H9 (cell line): ENCODE results near the gene ZNF275. TPM values are rescaled to one million over a fixed set of nuclear protein-coding genes. Genes with fewer than 3 reads are reported as not detected.

Source experiments
- DNase-seq: peaks from one replicate; pipeline ENCODE4 v3.0.0-alpha.2; 2017
- H2AFZ ChIP-seq: one replicate; pipeline ENCODE4 v1.6.1; 2013; ENCODE audit warnings: mild to moderate bottlenecking, low read length, control low read depth, moderate library complexity
- H2AK5ac ChIP-seq: 2 replicates; pipeline ENCODE4 v1.6.1; 2013; ENCODE audit warnings: low read length, control low read depth, mixed read lengths; ENCODE audit not compliant: insufficient read length
- H2BK120ac ChIP-seq: one replicate; pipeline ENCODE4 v1.6.1; 2013; ENCODE audit warnings: low read depth, mild to moderate bottlenecking, low read length, control low read depth, inconsistent platforms; ENCODE audit not compliant: poor library complexity, severe bottlenecking
- H2BK12ac ChIP-seq: 2 replicates; pipeline ENCODE4 v1.6.1; 2013; ENCODE audit warnings: low read length, control low read depth, mixed read lengths, low read depth; ENCODE audit not compliant: insufficient read length
- H2BK15ac ChIP-seq: 2 replicates; pipeline ENCODE4 v1.6.1; 2013; ENCODE audit warnings: low read depth, low read length, control low read depth
- H2BK20ac ChIP-seq: one replicate; pipeline ENCODE4 v1.6.1; 2013; ENCODE audit warnings: low read depth, mild to moderate bottlenecking, low read length, control low read depth, inconsistent platforms; ENCODE audit not compliant: poor library complexity, severe bottlenecking
- H2BK5ac ChIP-seq: 2 replicates; pipeline ENCODE4 v1.6.1; 2013; ENCODE audit warnings: low read length, control low read depth, mixed read lengths; ENCODE audit not compliant: insufficient read length
- H3K14ac ChIP-seq: 2 replicates; pipeline ENCODE4 v1.6.1; 2013; ENCODE audit warnings: low read length, control low read depth; ENCODE audit not compliant: insufficient read depth
- H3K18ac ChIP-seq: 2 replicates; pipeline ENCODE4 v1.6.1; 2013; ENCODE audit warnings: low read depth, mild to moderate bottlenecking, mixed read lengths, low read length, control low read depth; ENCODE audit not compliant: insufficient read length
- H3K23ac ChIP-seq: 2 replicates; pipeline ENCODE4 v1.6.1; 2013; ENCODE audit warnings: low read length, control low read depth, mixed read lengths, low read depth; ENCODE audit not compliant: insufficient read length
- H3K23me2 ChIP-seq: 2 replicates; pipeline ENCODE4 v1.6.1; 2013; ENCODE audit warnings: low read depth, mild to moderate bottlenecking, mixed read lengths, low read length, control low read depth; ENCODE audit not compliant: insufficient read length, poor library complexity, severe bottlenecking
- H3K27ac ChIP-seq: 2 replicates; pipeline ENCODE4 v1.5.1; 2013; ENCODE audit warnings: low read length, control low read depth, mixed read lengths, low read depth; ENCODE audit not compliant: insufficient read length
- H3K27me3 ChIP-seq: 2 replicates; pipeline ENCODE4 v1.6.1; 2013; ENCODE audit warnings: low read length, control low read depth, inconsistent platforms; ENCODE audit not compliant: insufficient read depth
- H3K4ac ChIP-seq: 2 replicates; pipeline ENCODE4 v1.6.1; 2013; ENCODE audit warnings: low read depth, mild to moderate bottlenecking, control low read depth, inconsistent platforms, low read length, moderate library complexity
- H3K4me1 ChIP-seq: 2 replicates; pipeline ENCODE4 v1.6.1; 2013; ENCODE audit warnings: low read length, control low read depth, inconsistent platforms; ENCODE audit not compliant: insufficient read depth
- H3K4me2 ChIP-seq: 2 replicates; pipeline ENCODE4 v1.6.1; 2013; ENCODE audit warnings: low read length, control low read depth, mixed read lengths; ENCODE audit not compliant: insufficient read length, insufficient read depth
- H3K56ac ChIP-seq: 2 replicates; pipeline ENCODE4 v1.6.1; 2013; ENCODE audit warnings: low read depth, mild to moderate bottlenecking, mixed read lengths, low read length, control low read depth; ENCODE audit not compliant: insufficient read length
- H3K79me1 ChIP-seq: 2 replicates; pipeline ENCODE4 v1.6.1; 2013; ENCODE audit warnings: low read depth, mild to moderate bottlenecking, moderate library complexity, low read length, control low read depth, inconsistent platforms; ENCODE audit not compliant: insufficient read depth, poor library complexity, severe bottlenecking
- H3K79me2 ChIP-seq: 2 replicates; pipeline ENCODE4 v1.6.1; 2013; ENCODE audit warnings: low read length, control low read depth, inconsistent platforms; ENCODE audit not compliant: insufficient read depth
- H3K9ac ChIP-seq: 2 replicates; pipeline ENCODE4 v1.6.1; 2013; ENCODE audit warnings: low read length, control low read depth, mixed read lengths; ENCODE audit not compliant: insufficient read length; ENCODE audit errors: extremely low read depth
- H3K9me3 ChIP-seq: one replicate; pipeline ENCODE4 v1.6.1; 2013; ENCODE audit warnings: low read depth, low read length, inconsistent platforms; ENCODE audit not compliant: control insufficient read depth
- H3T11ph ChIP-seq: one replicate; pipeline ENCODE4 v1.6.1; 2013; ENCODE audit warnings: mild to moderate bottlenecking, low read length, control low read depth, inconsistent platforms
- H4K20me1 ChIP-seq: one replicate; pipeline ENCODE4 v1.6.1; 2013; ENCODE audit not compliant: control insufficient read depth, insufficient read length, insufficient read depth
- H4K5ac ChIP-seq: 2 replicates; pipeline ENCODE4 v1.6.1; 2013; ENCODE audit warnings: low read depth, mild to moderate bottlenecking, mixed read lengths, low read length, control low read depth; ENCODE audit not compliant: insufficient read length
- H4K8ac ChIP-seq: replicated peaks from 2 replicates; pipeline ENCODE4 v1.6.1; 2013; ENCODE audit warnings: low read length, control low read depth, mixed read lengths, low read depth; ENCODE audit not compliant: insufficient read length
- H4K91ac ChIP-seq: 2 replicates; pipeline ENCODE4 v1.6.1; 2013; ENCODE audit warnings: low read depth, mild to moderate bottlenecking, moderate library complexity, mixed read lengths, low read length, control low read depth; ENCODE audit not compliant: insufficient read length
- H3K27ac Mint-ChIP-seq, 3 experiments: 2 replicates in 2 of 3; 3 replicates in 1 of 3; pipeline ENCODE4 v1.8.0; 2020 to 2021; ENCODE audit warnings: mixed read lengths in 3 of 3, mild to moderate bottlenecking in 1 of 3, moderate library complexity in 1 of 3
- H3K27me3 Mint-ChIP-seq: 2 replicates; pipeline ENCODE4 v1.8.0; 2021; ENCODE audit warnings: low read depth, mild to moderate bottlenecking, moderate library complexity, mixed read lengths
- H3K36me3 Mint-ChIP-seq, 3 experiments: 2 replicates in 2 of 3; 3 replicates in 1 of 3; pipeline ENCODE4 v1.8.0; 2020 to 2021; ENCODE audit warnings: low read depth in 3 of 3, mixed read lengths in 3 of 3; ENCODE audit not compliant: insufficient read depth in 1 of 3
- H3K4me1 Mint-ChIP-seq, 2 experiments: 2 replicates each; pipeline ENCODE4 v1.8.0; 2020; ENCODE audit warnings: mixed read lengths in 2 of 2
- H3K4me3 Mint-ChIP-seq, 2 experiments: 2 replicates in 1 of 2; 3 replicates in 1 of 2; pipeline ENCODE4 v1.8.0; 2020 to 2021; ENCODE audit warnings: mild to moderate bottlenecking in 2 of 2, mixed read lengths in 2 of 2, moderate library complexity in 1 of 2
- H3K9me3 Mint-ChIP-seq, 2 experiments: 2 replicates in 1 of 2; 3 replicates in 1 of 2; pipeline ENCODE4 v1.8.0; 2020; ENCODE audit warnings: mild to moderate bottlenecking in 2 of 2, mixed read lengths in 2 of 2, moderate library complexity in 1 of 2
- CTCF ChIP-seq: fragments of 200-600 bp; sonication (generic); conservative IDR thresholded peaks from 3 replicates; pipeline ENCODE4 v1.8.0; 2021; ENCODE audit warnings: antibody characterized with exemption, mild to moderate bottlenecking
- WGBS: extraction: QIAGEN DNeasy Blood & Tissue Kit; methylation state at CpG from one replicate; pipeline ENCODE4 v1.1.7; 2013; ENCODE audit warnings: missing lambda C conversion rate, low lambda C conversion rate, mixed read lengths; ENCODE audit not compliant: insufficient read length; ENCODE audit errors: extremely low coverage; 5-methylcytosine and 5-hydroxymethylcytosine counted together
- total RNA-seq: library from RNA; stranded (reverse); gene quantifications from 2 replicates; pipeline ENCODE4 v1.2.1, GENCODE V29; 2021

Gene ZNF275
- total RNA-seq, 1 experiment from 2014 or later = 11.8 TPM

GRCh38 chrX:153379971-153380581, 46.1 kb downstream of the ZNF275 start:
- Histone ChIP-seq H3K79me2 (no peaks in the 10 kb centered on the region), H4K91ac (no peak overlapping the region), H3K14ac (no peak overlapping the region), H4K8ac (no peak overlapping the region), H3K79me1 (no peaks in the 10 kb centered on the region), H3K27me3 (no peaks in the 10 kb centered on the region), H3K18ac (no peak overlapping the region), H2BK20ac (no peak overlapping the region), H3K4me1 (no peaks in the 10 kb centered on the region), H2BK5ac (no peak overlapping the region), H3T11ph (no peak overlapping the region), H4K20me1 (no peaks in the 10 kb centered on the region), H2BK120ac (no peak overlapping the region), H4K5ac (no peak overlapping the region), H2BK12ac (no peak overlapping the region), H3K4ac (no peak overlapping the region), H3K9ac (no peak overlapping the region), H3K23me2 (no peaks in the 10 kb centered on the region), H3K4me2 (no peak overlapping the region), H3K27ac (no peak overlapping the region), H2AK5ac (no peak overlapping the region), H2BK15ac (no peak overlapping the region), H3K9me3 (peaks cover 72% of the 10 kb centered on the region), H3K23ac (no peak overlapping the region), H2AFZ (no peak overlapping the region), H3K56ac (no peak overlapping the region)
- no peak for TF ChIP-seq CTCF
- WGBS = no CpG with 5 or more reads among the region's 13 CpGs
- Mint-ChIP-seq H3K4me3 (no peak overlapping the region), H3K9me3 (peaks cover 38 to 49% of the 10 kb centered on the region in 2 experiments), H3K27me3 (peaks cover 4% of the 10 kb centered on the region; the same call in 1 of the 2 replicates), H3K27ac (no peak overlapping the region), H3K4me1 (peaks cover 9 to 10% of the 10 kb centered on the region in 2 experiments), H3K36me3 (peaks cover 2 to 12% (median 8%) of the 10 kb centered on the region in 3 experiments; a peak in 5 of 7 replicates)
- no peak for DNase-seq
